GM12864 (cell line): ENCODE data around the gene CHST1.

Experiments
- DNase-seq: peaks from one replicate; pipeline ENCODE4 v3.0.0-alpha.2; 2011; ENCODE audit warnings: low read depth
- H3K4me3 ChIP-seq: 2 replicates; pipeline ENCODE4 v1.5.1; 2011; ENCODE audit warnings: mild to moderate bottlenecking, low read depth, low read length, control low read depth
- TF ChIP-seq, protein P1 (sequence below): IDR thresholded peaks from 2 replicates; pipeline ENCODE4 v1.5.1; 2011; ENCODE audit warnings: low read depth, mild to moderate bottlenecking, moderate library complexity, low read length, control low read depth, inconsistent platforms; ENCODE audit errors: missing control alignments

The CHST1 gene

DNA sequence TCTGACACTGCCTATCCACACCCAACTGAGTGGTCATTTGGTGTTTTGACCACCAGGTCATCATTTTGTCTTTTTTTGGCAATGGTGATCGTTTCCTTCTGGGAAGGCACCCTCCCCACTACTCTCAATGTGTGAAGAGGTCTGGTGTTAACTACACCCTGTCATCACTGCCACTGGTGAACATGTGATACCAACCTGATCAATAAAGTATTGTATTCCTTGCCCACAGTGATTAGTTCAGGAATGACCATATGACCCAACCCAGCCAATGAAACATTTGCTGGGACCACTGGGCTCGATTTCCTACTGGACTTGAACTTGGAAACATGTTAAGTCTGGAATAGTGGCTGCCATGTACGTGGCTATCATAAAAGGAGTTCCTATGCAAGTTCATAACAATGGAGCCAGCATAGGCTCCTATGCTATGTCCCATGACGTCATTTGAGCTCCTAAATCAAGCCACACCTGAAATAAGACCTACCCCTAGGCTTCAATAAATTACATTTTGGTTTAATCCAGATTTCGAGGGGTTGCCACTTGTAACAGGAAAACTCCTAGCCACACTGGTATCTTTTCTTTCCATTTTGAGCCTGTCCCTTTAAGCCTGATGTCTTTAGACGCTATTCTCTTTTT lies 51.1 kb downstream of the CHST1 start:
- no peak for DNase-seq
- H3K4me3 ChIP-seq: no peak overlapping the region
- TF ChIP-seq, protein P1, sequence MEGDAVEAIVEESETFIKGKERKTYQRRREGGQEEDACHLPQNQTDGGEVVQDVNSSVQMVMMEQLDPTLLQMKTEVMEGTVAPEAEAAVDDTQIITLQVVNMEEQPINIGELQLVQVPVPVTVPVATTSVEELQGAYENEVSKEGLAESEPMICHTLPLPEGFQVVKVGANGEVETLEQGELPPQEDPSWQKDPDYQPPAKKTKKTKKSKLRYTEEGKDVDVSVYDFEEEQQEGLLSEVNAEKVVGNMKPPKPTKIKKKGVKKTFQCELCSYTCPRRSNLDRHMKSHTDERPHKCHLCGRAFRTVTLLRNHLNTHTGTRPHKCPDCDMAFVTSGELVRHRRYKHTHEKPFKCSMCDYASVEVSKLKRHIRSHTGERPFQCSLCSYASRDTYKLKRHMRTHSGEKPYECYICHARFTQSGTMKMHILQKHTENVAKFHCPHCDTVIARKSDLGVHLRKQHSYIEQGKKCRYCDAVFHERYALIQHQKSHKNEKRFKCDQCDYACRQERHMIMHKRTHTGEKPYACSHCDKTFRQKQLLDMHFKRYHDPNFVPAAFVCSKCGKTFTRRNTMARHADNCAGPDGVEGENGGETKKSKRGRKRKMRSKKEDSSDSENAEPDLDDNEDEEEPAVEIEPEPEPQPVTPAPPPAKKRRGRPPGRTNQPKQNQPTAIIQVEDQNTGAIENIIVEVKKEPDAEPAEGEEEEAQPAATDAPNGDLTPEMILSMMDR: no peak

DNA sequence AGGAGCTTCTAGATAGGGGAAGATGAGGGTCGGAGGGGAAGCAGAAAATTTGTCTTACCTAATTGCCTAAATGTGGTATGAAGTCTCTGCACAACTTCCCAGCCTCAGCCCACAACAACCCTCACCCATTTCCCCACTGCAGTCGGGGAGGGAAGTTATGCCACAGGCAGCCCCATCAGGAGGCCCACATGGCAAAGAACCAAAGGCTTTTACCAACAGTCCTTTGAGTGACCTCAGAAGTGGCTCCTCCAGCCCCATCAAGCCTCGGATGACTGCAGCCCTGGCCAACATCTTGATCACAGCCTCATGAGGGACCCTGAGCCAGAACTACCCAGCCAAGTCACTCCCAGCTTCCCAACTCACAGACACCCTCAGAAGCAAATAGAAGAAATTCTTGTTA lies 54.8 kb downstream of the CHST1 start:
- DNase-seq: no peak
- TF ChIP-seq, protein P1: no peak
- H3K4me3 ChIP-seq: no peak overlapping the region

DNA sequence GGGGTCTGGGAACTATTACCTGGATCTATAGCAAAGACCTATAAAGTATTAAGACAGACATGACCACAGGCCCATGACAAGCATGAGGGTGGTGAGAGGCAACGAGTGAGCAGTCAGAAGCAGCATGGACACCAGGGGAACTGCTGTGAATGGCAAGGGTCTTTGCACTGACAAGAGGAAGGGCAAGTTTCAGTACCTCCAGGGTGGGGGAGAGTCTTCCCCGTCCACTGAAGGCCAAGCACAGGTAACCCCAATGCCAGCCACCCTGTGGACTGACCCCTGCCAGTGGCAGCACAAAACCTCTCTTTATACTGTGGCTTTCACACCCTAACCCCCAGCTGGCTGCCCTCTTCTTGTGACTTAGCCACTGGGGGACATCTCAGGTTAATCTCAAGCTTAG lies 55.5 kb downstream of the CHST1 start:
- TF ChIP-seq, protein P1: no peak
- H3K4me3 ChIP-seq: no peak overlapping the region
- no peak for DNase-seq

DNA sequence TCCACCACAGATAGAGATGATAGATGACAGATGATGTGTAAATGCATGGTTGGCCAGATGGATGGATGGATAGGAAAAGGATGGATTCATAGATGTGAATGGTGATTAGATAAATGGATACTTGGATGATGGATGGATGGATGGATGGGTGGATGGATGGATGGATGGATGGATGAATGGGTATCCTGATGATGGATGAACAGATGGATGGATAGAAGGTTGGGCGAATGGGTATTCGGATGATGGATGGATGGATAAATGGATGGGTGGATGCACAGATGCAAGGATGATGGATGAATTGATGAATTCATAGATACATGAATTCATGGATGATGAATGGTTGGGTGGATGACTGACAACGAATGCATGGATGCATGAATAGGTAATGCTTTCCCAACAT lies 56.1 kb downstream of the CHST1 start:
- TF ChIP-seq, protein P1: no peak
- no peak for DNase-seq
- H3K4me3 ChIP-seq: no peak overlapping the region

DNA sequence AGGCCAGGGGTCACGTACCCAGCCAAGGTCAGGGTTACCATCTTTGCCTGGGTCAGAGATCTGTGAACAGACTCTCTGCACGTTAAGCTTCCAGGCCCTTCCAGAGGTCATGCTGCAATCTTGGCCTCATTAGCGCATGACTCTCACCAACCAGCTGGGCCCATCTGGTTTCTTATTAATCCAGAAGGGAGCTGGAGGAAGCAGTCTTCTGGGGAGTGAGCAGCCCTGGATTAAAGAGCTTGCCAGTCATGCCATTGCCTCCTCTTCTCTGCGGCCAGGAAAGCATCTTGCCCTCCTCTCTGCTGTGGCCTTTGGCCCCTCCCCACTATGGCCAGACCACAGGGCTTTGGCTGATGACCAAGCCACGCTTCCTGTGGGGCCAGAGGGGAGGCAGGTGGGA lies 57.4 kb downstream of the CHST1 start:
- TF ChIP-seq, protein P1: no peak
- no peak for DNase-seq
- no peak overlapping the region for H3K4me3 ChIP-seq

DNA sequence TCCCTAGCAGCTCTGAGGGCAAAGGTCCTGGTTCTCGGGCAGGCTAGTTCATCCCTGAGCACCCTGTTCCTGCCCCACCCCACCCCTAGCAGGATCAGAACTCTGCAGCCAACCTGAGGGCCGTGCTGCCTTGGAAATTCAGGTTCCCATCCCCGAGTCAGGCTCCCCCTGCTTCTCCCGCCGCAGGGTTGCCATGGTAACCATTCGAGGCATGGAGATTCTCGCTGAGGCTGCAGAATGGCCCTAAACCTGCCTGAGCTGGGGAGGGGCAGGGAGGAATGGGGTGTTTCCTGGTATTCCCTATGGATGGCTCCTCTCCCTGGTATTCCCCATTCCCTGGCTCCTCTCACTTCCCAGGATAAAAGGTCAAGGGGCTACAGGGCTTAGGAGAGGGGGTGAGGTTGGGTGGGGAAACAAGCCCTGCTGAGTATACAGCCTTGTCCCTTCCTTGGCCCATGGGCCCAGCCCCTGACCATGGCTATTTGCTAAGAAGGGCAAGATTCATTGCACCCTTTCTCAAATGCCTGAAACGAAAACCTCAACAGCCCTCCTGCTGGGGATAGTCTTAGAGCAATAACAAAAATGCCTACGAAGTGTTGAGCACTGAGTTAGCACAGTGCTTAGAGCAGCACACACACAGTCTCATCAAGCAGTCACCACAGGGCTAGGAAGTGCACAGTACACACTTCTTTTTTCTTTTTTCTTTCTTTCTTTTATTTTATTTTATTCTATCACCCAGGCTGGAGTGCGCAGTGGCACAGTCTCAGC lies 58.7 kb downstream of the CHST1 start:
- no peak overlapping the region for H3K4me3 ChIP-seq
- DNase-seq: no peak
- TF ChIP-seq, protein P1: no peak
